OCI-LY3 (cell line): Measurements from ENCODE around the gene FOXE1.

Experiments used
- H2AFZ ChIP-seq: fragments of 200-600, 300-600 bp; shearing (Covaris generic); 2 replicates; pipeline ENCODE4 v1.6.0; 2014; ENCODE audit warnings: antibody characterized with exemption, low read depth, low read length
- H3K27ac ChIP-seq: fragments of 200-600, 300-600 bp; sonication (generic); 2 replicates; pipeline ENCODE4 v1.5.1; 2014; ENCODE audit warnings: mild to moderate bottlenecking, low read length, moderate library complexity, mixed read lengths
- H3K27me3 ChIP-seq: fragments of 200-600, 300-600 bp; sonication (generic); 2 replicates; pipeline ENCODE4 v1.6.1; 2014; ENCODE audit warnings: low read depth, low read length, mixed read lengths
- H3K36me3 ChIP-seq: fragments of 200-600, 300-600 bp; sonication (generic); replicated peaks from 2 replicates; pipeline ENCODE3; 2014; ENCODE audit warnings: low read depth, low read length, mixed read lengths
- H3K4me1 ChIP-seq: fragments of 300-600, 200-600 bp; sonication (generic); 2 replicates; pipeline ENCODE4 v1.6.1; 2014; ENCODE audit warnings: low read length, mixed read lengths
- H3K4me2 ChIP-seq: fragments of 200-600, 300-600 bp; sonication (generic); 2 replicates; pipeline ENCODE4 v1.6.1; 2014; ENCODE audit warnings: low read length, mixed read lengths
- H3K4me3 ChIP-seq: fragments of 300-600, 200-600 bp; sonication (generic); 2 replicates; pipeline ENCODE4 v1.5.1; 2014; ENCODE audit warnings: antibody characterized with exemption, mild to moderate bottlenecking, low read length, moderate library complexity
- H3K79me2 ChIP-seq: fragments of 300-600, 200-600 bp; shearing (Covaris generic); 2 replicates; pipeline ENCODE4 v1.6.1; 2014; ENCODE audit warnings: mild to moderate bottlenecking, low read length, mixed read lengths
- H3K9ac ChIP-seq: fragments of 300-600, 200-600 bp; shearing (Covaris generic); 2 replicates; pipeline ENCODE4 v1.6.0; 2014; ENCODE audit warnings: mild to moderate bottlenecking, low read length, moderate library complexity
- H3K9me3 ChIP-seq: fragments of 200-600, 300-600 bp; shearing (Covaris generic); 2 replicates; pipeline ENCODE4 v1.6.1; 2014; ENCODE audit warnings: low read length, mixed read lengths; ENCODE audit not compliant: insufficient read depth
- H4K20me1 ChIP-seq: fragments of 200-600, 300-600 bp; sonication (generic); 2 replicates; pipeline ENCODE4 v1.6.1; 2016; ENCODE audit warnings: low read length, mixed read lengths; ENCODE audit not compliant: insufficient read depth
- CTCF ChIP-seq: fragments of 200-600, 300-600 bp; sonication (generic); IDR thresholded peaks from 2 replicates; pipeline ENCODE4 v1.5.1; 2014; ENCODE audit warnings: antibody characterized with exemption, low read length, low read depth
- EZH2phosphoT487 ChIP-seq: fragments of 200-600 bp; shearing (Covaris generic); IDR thresholded peaks from 2 replicates; pipeline ENCODE4 v1.6.1; 2018; ENCODE audit warnings: antibody characterized with exemption, mixed run types, low read depth

FOXE1 gene

GRCh38 chr9:97880336-97880735, 27.3 kb downstream of the FOXE1 start:
- no peak overlapping the region for H3K4me3 ChIP-seq
- no peaks in the 10 kb centered on the region for H4K20me1 ChIP-seq
- H2AFZ ChIP-seq: no peak overlapping the region
- H3K27ac ChIP-seq: no peak overlapping the region
- H3K4me1 ChIP-seq: no peaks in the 10 kb centered on the region
- no peaks in the 10 kb centered on the region for H3K36me3 ChIP-seq
- H3K9ac ChIP-seq: no peak overlapping the region
- peaks cover 4% of the 10 kb centered on the region; the same call in 1 of the 2 replicates for H3K27me3 ChIP-seq
- no peaks in the 10 kb centered on the region for H3K79me2 ChIP-seq
- H3K4me2 ChIP-seq: no peak overlapping the region
- TF ChIP-seq CTCF: no peak
- TF ChIP-seq EZH2phosphoT487: no peak
- no peaks in the 10 kb centered on the region for H3K9me3 ChIP-seq

- Histone ChIP-seq H3K27me3 (0 out of 2 replicates have a peak, but pooled peaks cover 2% of the 10 kb centered on the region), H3K9ac (no peak overlapping the region), H3K4me1 (no peaks in the 10 kb centered on the region), H2AFZ (no peak overlapping the region; the same call in 1 of the 2 replicates), H3K4me3 (no peak overlapping the region), H3K27ac (no peak overlapping the region), H3K9me3 (no peaks in the 10 kb centered on the region), H3K79me2 (no peaks in the 10 kb centered on the region), H3K36me3 (no peaks in the 10 kb centered on the region), H4K20me1 (no peaks in the 10 kb centered on the region), H3K4me2 (peak overlapping the region; percentile 9; the same call in 1 of the 2 replicates)
- TF ChIP-seq CTCF (peak; percentile 88), EZH2phosphoT487 (no peak)
Measured at GRCh38 chr9:97889941-97890887, 37.2 kb downstream of the FOXE1 start.

GRCh38 chr9:97891736-97892135, 38.7 kb downstream of the FOXE1 start:
- no peak overlapping the region for H3K4me2 ChIP-seq
- TF ChIP-seq EZH2phosphoT487 (no peak), CTCF (no peak)
- 0 out of 2 replicates have a peak, but pooled peaks cover 2% of the 10 kb centered on the region for H3K27me3 ChIP-seq
- H3K4me3 ChIP-seq: no peak overlapping the region
- no peak overlapping the region for H3K9ac ChIP-seq
- no peak overlapping the region for H3K27ac ChIP-seq
- no peaks in the 10 kb centered on the region for H4K20me1 ChIP-seq
- no peaks in the 10 kb centered on the region for H3K79me2 ChIP-seq
- H3K9me3 ChIP-seq: no peaks in the 10 kb centered on the region
- no peaks in the 10 kb centered on the region for H3K36me3 ChIP-seq
- H2AFZ ChIP-seq: no peak overlapping the region
- no peaks in the 10 kb centered on the region for H3K4me1 ChIP-seq

GRCh38 chr9:97892421-97892820, 39.4 kb downstream of the FOXE1 start:
- Histone ChIP-seq H3K9ac (no peak overlapping the region), H4K20me1 (no peaks in the 10 kb centered on the region), H3K79me2 (no peaks in the 10 kb centered on the region), H3K4me3 (no peak overlapping the region), H3K4me2 (no peak overlapping the region), H3K27ac (no peak overlapping the region), H3K27me3 (0 out of 2 replicates have a peak, but pooled peaks cover 2% of the 10 kb centered on the region), H3K4me1 (no peaks in the 10 kb centered on the region), H2AFZ (no peak overlapping the region), H3K36me3 (no peaks in the 10 kb centered on the region), H3K9me3 (no peaks in the 10 kb centered on the region)
- no peak for TF ChIP-seq CTCF
- TF ChIP-seq EZH2phosphoT487: no peak
